HG03460 (cell line): ENCODE measurements around the gene EIF2S1.
"Not testable (repeated sequence)": the region's sequence is repeated elsewhere in the genome, so short reads cannot be mapped to it uniquely, and the experiment has no call there.

Experiments
- ATAC-seq: cut with Tn5 transposase; IDR thresholded peaks from one replicate; pipeline ENCODE4 v1.9.1; 2021; ENCODE audit not compliant: unreplicated experiment

EIF2S1 gene

DNA sequence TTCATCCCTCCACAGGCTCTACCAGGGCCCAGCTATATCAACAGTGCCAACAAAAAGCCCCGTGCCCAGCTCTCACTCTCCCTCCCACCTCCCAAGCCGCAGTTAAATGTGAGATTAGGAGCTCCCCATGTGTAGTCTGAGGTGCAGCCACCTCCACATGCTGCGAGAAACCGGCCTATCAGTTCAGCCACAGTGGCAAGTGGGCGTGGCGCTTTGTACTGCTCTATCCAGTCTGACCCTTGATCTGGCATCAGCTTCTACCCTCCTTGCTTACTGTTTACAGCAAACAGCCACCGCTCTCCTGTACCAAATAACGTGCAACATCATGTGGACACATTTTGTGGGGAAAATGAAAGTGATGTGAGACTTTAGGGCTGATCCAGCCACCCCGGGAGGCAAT lies 50.2 kb downstream of the EIF2S1 start:
- ATAC-seq: no peak

DNA sequence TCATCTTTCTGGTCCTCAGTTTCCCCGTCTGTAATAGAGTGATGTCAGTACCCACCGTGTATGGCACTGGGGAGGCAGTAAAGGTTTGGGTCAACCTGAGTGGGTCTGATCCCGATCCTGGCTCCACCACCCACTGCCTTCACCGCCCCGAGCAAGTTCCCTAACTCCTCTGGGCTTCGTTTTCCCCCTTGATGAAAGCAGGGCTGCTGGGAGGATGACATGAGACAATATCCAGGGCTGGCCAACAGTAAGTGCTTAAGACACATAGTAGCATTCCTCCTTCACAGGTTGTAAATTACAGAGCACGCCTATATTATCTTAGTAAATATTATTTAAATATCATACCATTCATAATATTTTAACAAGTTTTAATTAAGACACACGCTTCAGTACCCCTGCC lies 51.2 kb downstream of the EIF2S1 start:
- ATAC-seq: no peak

DNA sequence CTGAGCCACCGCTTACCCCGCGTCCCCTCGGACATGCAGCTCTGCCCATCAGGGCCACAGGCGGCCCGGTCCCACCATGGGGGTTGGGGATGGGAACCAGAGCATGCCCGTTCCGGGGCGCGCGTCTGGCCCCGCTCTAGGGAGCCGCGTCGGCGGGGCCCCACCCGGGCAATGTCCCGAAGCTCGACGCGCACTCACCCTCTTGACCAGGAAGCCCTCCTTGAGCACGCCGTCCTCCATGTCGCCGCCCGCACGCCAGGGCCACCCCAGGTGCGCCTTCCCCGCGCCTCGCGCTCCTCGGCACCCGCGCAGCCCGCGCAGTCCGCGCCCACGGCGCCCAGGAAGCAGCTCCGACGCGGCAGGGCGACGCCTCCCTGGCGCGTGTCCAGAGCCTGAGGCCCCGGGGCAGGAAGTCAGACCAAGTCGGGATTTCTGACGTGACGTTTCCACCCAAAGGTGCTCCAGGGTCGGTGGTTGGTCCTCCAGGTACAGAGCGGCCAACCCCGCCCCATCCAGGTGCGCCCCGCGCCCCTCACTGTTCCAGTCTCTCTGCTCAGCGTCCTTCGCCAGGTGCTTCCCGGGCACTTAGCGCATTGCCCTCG lies 51.8 kb downstream of the EIF2S1 start, which contains the start of gene PLEK2:
TSS of gene PLEK2 (minus strand) at position 346 of the 602 bp plus-strand sequence. CDS start at position 240, 106 bp downstream.
- no peak for ATAC-seq

DNA sequence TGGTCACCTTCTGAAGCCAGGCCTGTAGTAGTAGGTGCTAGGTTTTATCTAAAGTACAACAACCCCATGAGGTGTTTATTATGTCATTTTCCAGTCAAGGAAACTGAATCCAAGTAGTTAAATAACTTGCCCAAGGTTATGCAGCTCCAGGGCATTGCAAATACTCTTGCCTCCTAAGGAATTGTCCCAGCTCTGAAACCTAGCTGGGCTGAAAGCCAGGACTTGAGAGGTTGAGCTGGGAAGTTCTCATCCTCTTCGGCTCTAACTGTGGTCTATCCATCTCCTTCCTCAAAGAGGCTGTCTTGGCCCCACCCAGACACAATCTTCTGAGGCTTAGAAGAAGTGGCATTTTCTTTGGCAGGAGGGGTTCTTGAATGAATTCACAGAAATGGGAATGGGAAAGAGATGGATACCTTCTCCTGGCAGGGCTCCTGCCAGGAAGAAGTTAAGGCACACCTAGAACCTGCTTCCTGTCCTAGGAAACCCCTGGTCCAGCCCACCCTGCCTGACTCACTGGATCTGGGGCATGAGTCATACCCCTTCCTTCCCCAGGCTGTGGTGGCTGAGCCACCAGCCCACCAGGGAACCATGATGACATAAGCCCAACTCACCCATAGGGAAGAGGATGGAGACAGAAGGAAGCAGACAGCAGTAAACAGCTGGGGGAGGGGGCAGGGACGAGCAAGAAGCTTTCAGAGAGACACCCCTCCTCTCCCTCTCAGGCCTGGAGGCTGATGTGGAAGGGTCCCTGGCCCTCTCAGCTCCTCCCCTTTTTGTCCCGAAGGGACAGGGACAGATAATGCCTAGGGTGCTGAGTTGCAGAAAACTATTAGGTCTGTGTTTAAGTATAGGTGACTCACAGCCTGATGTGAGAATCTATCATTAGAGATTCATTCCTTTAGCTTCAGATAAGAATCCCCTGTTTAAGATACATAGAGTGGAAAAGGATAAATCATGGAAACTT lies 54.0 kb downstream of the EIF2S1 start:
- no peak for ATAC-seq

DNA sequence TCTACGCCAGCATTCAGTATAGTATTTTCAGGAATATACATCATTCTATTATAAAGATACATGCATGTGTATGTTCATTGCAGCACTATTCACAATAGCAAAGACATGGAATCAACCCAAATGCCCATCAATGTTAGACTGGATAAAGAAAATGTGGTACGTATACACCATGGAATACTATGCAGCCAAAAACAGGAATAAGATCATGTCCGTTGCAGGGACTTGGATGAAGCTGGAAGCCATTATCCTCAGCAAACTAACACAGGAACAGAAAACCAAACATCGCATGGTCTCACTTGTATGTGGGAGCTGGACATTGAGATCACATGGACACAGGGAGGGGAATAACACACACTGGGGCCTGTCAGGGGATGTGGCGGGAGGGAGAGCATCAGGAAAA lies 55.5 kb downstream of the EIF2S1 start:
- not testable (repeated sequence) for ATAC-seq

DNA sequence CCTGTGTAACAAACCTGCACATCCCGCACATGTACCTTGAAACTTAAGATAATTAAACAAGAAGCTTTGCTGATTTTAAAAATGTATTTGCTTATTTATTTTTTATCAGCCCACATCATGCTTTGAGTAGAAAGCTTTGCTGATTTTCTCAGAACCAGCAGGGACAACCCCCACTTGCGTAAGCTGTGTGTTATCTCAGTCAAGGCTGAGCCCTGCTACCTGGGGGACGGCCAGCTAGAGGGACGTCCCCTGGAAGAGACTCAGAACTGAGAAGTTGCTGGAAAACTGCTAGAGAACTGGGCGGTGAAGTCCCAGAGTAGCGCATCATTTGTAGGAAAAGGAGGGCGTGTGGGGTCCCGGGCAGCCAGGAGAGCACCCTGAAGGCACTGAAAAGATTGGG lies 56.0 kb downstream of the EIF2S1 start:
- ATAC-seq: no peak

DNA sequence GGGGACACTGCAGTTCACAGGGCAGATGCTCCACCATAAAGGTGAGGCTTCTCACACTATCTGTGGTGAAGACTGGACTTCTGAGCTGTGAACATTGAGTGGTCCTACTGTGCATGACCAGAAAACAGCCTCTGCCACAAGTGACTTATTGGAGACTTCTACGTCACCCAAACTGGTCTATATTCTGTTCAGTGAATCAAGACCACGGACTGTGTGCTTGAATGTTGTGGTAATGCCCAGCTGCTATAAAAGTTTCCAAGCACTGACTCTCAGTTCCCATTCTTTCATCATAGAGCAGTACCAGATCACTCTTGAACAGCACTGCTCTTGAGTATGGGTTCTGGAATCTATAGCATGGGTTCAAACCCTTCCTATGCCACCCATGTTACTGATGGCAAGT lies 56.7 kb downstream of the EIF2S1 start:
- no peak for ATAC-seq

DNA sequence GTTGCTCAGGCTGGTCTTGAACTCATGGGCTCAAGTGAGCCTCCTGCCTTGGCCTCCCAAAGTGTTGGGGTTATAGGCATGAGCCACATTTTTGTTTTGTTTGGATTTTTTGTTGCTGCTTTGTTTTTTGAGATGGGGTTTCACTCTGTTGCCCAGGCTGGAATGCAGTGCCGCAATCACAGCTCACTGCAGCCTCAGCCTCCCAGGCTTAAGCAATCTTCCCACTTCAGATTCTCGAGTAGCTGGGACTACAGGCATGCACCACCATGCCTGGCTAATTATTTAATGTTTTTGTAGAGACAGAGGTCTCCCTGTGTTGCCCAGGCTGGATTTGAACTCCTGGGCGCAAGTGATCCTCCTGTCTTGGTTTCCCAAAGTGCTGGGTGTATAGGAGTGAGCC lies 57.5 kb downstream of the EIF2S1 start:
- ATAC-seq: no peak

DNA sequence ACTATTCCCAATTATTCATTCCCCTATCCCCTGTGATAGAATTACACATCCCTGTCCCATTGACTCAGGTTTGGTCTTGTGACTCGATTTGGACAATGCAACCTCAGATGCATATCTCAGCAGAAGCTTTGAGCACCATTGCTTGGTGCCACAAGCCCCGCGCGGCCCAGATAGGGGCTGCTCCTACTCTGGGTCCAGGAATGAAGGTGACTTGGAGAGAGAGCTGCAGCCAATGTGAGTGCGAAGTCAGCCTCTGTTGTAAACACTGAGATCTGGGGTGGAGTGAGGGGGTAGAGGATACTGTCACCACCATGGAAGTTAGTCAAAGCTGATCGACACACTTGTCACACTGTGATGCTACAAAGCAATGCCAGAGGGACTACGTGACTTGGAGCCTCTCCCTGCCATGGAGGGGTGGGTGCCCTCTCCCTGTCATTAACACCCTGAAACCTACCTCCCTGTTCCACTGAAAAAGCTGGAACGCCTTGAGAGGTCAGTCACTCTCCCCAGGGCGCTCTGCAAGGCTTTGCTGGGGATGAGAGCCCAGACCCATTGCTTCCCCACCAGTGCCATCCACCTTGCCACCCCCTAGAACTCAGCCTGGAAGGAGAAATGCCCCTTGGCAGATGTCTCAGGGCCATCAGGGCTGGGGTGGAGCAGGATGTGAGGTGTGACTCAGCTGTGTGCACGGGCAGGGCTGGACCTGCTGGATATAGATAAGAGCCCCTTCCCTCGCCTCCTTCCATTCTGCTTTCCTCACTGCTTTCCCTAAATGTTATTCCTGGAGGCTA lies 58.5 kb downstream of the EIF2S1 start:
- ATAC-seq: no peak

DNA sequence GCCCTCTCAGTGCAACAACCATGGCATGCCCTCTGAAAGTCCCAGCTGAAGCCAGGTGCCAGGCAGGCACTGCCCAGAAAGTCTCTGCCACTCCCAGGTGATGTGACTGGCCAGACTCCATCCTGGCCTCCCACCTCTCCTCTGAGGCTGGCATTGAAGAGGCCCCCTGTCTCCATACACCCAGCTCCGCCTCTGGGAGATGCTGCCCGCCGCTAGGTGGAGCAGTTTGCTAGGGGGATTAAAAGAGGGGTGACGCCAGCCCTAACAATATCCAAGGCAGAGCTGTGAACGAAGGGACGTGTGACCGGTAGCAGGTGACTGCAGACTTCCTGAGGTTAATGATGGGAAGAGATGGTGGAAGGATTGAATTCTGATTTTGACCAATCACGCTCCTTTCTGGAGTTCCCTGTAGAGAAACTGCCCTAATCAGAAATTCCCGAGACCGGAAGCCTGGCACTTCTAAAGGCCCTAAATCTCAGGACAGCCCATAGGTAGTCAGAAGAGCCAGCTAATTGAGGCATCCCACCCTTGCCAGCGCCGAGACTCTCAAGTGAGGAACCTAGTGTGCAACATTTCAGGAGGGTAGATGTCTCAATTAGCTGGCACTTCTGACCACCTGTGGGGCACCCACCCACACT lies 60.1 kb downstream of the EIF2S1 start:
- ATAC-seq: no peak

DNA sequence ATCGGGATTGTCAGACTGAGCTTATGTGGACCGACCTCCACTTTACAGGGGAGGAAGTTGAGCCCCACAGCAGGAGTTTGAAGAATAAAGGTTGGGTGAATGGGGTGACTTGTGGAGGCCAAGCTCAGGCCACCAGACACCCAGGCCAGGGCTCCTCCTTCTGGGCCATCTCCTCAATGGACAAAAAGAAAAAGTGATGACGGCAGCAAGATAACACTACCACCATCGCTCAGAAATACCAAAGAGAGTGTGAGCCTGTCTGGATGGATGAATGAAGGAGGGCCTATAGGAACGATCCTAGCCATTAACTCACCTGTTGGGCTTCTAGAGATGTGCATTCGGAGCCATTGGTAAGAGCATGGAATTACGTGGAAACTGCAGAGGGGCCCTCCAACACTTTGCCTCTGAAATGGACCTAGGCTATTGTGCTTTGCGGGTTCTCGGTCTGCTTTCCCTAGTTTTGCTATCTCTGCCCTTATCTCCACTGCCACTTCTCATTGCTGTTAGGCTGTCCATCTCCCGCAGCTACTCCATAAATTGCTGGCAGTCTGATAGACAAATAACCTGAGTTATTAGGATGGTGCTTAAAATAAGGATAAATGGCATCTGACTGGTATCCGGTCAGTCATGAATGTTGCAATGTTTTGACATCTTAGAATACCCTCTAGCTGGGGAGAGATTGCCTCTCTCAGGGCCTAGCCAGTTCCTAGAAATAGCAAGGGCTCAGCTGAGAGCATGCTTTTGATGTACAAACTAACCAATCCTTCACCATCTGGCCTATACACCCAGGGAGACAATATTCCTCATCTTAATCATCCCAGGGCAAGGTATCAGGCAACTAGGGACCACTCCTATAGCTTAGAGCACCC lies 61.5 kb downstream of the EIF2S1 start:
- ATAC-seq: no peak

DNA sequence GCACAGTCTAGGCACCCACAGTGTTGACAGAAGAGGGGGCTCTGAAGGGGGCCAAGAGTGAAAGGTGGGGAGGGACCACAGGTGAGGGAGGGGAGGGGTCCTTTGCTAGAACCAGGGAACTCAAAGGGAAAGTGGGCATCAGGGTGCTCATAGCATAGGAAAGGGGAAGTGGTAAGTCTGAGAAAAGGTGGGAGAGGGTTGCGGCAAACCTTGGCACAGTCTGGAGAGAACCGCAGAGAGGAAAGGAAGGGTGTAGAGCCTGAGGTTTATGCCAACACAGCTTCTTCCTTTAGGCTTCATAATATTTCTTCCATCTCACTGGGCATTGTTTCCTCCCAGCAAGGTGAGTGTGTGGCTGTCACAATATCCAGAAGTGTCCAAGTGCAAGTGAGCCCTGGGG lies 63.3 kb downstream of the EIF2S1 start:
- no peak for ATAC-seq

DNA sequence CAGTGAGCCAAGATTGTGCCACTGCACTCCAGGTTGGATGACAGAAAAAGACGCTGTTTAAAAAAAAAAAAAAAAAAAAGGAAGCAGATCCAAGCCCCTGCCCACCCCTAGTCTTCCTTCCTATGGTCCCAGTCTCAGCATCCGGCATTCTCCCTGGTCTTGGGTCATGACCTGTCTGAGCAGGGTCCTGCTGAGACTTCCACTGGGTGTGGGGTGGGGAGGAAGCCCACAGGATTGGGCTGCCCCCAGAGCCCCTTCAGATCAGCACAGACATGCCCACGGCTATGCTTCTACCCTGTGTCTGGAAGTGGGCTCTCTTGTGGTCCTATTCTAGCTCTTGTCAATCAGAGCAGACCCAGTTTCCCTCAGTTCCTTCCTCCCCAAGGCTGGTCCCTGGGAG lies 64.4 kb downstream of the EIF2S1 start:
- ATAC-seq: no peak

DNA sequence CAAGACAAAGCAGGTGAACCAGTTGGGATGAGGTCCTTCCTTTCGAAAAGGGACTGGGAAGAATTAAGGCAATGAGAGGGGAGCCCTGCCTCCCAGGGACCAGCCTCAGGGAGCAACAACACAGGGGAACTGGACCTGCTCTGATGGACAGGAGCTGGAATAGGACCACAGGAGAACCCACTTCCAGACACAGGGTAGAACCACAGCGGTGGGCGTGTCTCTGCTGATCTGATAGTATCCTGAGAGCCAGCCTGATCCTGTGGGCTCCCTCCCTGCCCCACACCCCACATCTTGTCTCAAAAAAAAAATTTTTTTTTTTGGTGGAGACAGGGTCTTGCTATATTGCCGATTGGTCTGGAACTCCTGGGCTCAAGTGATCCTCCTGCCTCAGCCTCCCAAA lies 65.5 kb downstream of the EIF2S1 start:
- ATAC-seq: no peak

DNA sequence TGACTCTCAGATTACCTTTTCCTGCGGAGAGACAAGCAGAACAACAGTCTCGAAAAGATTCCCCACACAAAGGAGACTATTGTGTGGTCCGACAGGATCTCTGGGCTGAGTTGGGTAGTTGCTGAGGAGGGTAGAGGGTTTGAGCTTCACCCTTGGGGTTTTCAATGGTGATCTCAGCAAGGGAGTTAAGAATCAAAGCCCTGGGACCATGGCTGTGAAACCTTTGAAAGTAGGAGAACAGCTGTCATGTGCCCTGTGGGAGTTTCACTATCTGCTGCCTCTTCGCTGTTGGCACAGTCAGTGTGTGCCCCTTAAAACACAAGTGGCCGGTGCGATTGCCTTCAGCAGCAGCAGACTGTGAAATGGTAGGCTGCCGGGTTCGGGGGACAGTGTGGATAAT lies 66.0 kb downstream of the EIF2S1 start:
- no peak for ATAC-seq

DNA sequence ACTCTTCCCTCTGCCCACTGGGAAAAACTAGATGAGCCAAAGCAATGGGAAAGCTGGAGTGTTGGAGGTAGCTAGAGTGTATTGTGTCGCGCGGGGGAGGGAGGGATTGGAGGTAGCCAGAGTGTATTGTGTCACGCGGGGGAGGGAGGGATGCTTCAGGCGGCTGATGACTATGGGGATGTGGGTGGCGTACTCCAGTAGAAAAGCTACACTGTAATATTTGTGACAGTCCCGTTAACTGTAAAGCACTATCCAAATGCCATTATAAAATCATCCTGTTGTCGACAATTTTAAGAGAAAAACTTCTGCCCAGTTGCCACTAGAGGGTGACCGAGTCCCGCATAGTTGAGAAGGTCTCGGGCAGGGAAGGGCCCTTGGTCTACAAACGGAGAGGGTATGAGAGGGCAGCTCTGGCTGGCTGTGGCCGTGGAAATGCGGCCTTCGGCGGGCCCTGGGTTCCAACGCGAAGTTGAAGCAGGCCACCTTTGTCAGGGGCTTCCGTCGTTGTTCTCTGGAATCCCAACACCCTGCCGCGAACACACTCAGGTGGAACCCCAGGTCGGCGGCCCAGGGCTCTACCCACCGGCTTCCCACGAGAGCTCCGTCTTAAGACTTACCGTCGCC lies 67.0 kb downstream of the EIF2S1 start:
- ATAC-seq: no peak

DNA sequence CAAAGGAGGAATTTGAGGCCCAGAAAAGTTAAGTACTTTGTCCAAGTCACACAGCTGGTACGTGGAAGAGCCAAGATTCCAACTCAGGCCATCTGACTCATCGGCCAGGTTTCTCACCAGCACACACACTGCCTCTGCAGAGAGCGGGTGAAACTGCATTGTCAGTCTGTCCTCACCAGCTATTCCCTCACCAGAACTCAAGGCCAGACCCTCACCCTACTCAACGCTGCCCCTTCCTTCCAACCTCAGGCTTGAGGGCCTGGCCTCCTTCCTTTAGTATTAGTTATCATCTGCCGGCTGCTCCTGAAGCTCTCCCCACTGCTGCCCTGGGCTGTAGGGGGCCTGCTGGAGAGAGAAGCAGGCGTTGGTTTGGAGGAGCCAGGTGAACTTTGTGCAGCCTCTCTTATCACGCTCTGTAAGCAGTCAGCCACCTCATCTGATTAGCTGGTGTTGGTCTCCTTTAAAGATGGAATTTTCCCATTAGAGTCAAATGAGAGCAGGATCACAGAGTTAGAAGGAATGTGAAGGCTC lies 68.4 kb downstream of the EIF2S1 start:
- ATAC-seq: no peak

DNA sequence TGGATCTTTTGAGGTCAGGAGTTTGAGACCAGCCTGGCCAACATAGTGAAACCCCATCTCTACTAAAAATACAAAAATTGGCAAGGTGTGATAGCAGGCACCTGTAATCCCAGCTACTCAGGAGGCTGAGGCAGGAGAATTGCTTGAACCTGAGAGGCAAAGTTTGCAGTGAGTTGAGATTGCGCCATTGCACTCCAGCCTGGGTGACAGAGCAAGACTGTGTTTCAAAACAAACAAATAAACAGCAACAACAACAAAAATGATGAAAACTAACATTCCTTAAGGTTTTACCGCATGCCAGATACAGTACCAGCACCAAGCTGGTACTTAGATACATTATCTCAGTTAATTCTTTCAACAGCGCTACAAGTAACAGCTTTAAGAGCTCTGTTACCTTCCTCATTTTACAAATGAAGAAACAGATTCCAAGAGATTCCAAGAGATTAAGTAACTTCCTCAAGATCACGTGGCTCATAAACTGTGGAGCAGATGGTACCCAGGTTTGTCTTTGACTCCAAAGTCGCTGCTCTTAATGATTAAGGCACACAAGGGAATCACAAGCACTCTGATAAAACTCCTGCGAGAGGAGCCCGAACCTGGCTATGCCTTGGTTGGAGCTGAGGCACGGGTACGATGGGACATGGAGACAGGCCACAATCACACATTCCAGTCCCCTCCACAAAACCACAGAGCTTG lies 69.5 kb downstream of the EIF2S1 start:
- no peak for ATAC-seq

DNA sequence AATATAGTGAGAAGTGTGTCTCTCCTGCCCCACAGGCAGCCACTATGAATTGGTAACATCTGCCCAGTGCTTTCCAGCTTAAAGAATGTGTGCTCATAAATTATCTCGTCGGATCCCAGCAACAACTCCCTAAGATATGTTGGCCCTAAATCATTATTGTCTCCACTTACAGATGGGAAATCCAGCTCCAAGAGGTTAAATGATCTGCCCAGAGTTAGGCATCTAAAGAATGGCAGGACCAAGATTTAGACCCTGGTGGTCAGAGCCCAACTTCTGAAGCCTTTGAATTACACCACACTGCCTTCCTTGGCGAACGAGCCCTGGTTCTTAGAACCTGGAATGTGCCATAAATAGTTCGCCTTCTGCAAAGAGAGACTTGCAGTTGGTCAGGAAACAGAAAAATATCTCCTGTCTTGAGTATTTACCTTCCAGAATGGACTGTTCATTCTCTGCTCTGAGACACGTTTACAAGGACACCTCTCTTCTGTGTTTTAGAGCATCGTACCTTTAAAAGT lies 72.0 kb downstream of the EIF2S1 start:
- no peak for ATAC-seq
